Measurements from ENCODE around the gene MSH6. TPM values are rescaled to one million over a fixed set of nuclear protein-coding genes. Genes with fewer than 3 reads are reported as not detected.

Gene MSH6
- total and polyA plus RNA-seq, 2 of the 13 experiments (the other 11 are each of a cell fraction or from before 2014, with no cell fraction given): 20.8 to 113 TPM

DNA sequence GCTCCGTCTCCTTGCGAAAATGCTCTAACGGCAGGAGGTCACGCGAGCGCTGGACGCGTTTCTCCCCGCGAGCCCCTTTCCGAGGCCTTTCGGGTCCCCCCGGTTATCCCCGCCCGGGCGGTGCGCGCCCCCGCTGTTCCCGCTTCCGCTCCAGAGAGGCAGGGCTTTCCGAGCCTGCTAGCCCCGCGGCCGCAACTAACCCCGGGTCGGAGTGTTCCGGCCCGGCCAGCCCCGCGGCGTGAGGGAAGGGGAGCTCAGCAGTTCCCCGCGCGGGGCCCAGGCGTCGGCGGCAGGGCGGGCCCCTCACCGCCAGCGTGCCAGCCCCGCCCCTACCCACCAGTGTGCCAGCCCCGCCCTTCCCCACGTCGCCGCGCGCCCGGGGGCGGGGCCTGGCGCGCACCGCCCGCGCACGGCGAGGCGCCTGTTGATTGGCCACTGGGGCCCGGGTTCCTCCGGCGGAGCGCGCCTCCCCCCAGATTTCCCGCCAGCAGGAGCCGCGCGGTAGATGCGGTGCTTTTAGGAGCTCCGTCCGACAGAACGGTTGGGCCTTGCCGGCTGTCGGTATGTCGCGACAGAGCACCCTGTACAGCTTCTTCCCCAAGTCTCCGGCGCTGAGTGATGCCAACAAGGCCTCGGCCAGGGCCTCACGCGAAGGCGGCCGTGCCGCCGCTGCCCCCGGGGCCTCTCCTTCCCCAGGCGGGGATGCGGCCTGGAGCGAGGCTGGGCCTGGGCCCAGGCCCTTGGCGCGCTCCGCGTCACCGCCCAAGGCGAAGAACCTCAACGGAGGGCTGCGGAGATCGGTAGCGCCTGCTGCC is at the start of gene MSH6 (continued):
- TF ChIP-seq ZBTB37 (CRISPR knock-in tag; IDR thresholded peaks at IDR 0.05) (no peak), ZNF367 (CRISPR knock-in tag; IDR thresholded peaks at IDR 0.05; ENCODE audit: borderline replicate concordance) (peak; percentile 15; the same call in 1 of the 2 replicates), NCOR1 (IDR thresholded peaks at IDR 0.05; ENCODE audit: borderline replicate concordance, low read length) (no peak; the same call in 1 of the 2 replicates), ZNF761 (CRISPR knock-in tag; conservative IDR thresholded peaks at IDR 0.05) (no peak; the same call in 1 of the 2 replicates), SMAD3 (CRISPR knock-in tag; IDR thresholded peaks at IDR 0.05) (peak; percentile 36; the same call in 1 of the 2 replicates), ZNF3 (CRISPR knock-in tag; IDR thresholded peaks at IDR 0.05) (no peak), GLI4 (CRISPR knock-in tag; IDR thresholded peaks at IDR 0.05; ENCODE audit: borderline replicate concordance) (peak; percentile 73; the same call in 1 of the 2 replicates), ASH2L (IDR thresholded peaks at IDR 0.05; ENCODE audit: insufficient read length, low read depth, low read length) (peak; percentile 94), KLF12 (CRISPR knock-in tag; IDR thresholded peaks at IDR 0.05; ENCODE audit: borderline replicate concordance) (peak; percentile 92)
- TF ChIP-seq, protein P1, sequence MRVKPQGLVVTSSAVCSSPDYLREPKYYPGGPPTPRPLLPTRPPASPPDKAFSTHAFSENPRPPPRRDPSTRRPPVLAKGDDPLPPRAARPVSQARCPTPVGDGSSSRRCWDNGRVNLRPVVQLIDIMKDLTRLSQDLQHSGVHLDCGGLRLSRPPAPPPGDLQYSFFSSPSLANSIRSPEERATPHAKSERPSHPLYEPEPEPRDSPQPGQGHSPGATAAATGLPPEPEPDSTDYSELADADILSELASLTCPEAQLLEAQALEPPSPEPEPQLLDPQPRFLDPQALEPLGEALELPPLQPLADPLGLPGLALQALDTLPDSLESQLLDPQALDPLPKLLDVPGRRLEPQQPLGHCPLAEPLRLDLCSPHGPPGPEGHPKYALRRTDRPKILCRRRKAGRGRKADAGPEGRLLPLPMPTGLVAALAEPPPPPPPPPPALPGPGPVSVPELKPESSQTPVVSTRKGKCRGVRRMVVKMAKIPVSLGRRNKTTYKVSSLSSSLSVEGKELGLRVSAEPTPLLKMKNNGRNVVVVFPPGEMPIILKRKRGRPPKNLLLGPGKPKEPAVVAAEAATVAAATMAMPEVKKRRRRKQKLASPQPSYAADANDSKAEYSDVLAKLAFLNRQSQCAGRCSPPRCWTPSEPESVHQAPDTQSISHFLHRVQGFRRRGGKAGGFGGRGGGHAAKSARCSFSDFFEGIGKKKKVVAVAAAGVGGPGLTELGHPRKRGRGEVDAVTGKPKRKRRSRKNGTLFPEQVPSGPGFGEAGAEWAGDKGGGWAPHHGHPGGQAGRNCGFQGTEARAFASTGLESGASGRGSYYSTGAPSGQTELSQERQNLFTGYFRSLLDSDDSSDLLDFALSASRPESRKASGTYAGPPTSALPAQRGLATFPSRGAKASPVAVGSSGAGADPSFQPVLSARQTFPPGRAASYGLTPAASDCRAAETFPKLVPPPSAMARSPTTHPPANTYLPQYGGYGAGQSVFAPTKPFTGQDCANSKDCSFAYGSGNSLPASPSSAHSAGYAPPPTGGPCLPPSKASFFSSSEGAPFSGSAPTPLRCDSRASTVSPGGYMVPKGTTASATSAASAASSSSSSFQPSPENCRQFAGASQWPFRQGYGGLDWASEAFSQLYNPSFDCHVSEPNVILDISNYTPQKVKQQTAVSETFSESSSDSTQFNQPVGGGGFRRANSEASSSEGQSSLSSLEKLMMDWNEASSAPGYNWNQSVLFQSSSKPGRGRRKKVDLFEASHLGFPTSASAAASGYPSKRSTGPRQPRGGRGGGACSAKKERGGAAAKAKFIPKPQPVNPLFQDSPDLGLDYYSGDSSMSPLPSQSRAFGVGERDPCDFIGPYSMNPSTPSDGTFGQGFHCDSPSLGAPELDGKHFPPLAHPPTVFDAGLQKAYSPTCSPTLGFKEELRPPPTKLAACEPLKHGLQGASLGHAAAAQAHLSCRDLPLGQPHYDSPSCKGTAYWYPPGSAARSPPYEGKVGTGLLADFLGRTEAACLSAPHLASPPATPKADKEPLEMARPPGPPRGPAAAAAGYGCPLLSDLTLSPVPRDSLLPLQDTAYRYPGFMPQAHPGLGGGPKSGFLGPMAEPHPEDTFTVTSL (CRISPR knock-in tag; IDR thresholded peaks at IDR 0.05; ENCODE audit: borderline replicate concordance): peak; percentile 34; the same call in 1 of the 2 replicates
- TF ChIP-seq, protein P2, sequence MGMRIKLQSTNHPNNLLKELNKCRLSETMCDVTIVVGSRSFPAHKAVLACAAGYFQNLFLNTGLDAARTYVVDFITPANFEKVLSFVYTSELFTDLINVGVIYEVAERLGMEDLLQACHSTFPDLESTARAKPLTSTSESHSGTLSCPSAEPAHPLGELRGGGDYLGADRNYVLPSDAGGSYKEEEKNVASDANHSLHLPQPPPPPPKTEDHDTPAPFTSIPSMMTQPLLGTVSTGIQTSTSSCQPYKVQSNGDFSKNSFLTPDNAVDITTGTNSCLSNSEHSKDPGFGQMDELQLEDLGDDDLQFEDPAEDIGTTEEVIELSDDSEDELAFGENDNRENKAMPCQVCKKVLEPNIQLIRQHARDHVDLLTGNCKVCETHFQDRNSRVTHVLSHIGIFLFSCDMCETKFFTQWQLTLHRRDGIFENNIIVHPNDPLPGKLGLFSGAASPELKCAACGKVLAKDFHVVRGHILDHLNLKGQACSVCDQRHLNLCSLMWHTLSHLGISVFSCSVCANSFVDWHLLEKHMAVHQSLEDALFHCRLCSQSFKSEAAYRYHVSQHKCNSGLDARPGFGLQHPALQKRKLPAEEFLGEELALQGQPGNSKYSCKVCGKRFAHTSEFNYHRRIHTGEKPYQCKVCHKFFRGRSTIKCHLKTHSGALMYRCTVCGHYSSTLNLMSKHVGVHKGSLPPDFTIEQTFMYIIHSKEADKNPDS (CRISPR knock-in tag; IDR thresholded peaks at IDR 0.05): peak; percentile 78; the same call in 1 of the 2 replicates
- TF ChIP-seq, protein P3, sequence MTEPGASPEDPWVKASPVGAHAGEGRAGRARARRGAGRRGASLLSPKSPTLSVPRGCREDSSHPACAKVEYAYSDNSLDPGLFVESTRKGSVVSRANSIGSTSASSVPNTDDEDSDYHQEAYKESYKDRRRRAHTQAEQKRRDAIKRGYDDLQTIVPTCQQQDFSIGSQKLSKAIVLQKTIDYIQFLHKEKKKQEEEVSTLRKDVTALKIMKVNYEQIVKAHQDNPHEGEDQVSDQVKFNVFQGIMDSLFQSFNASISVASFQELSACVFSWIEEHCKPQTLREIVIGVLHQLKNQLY (CRISPR knock-in tag; IDR thresholded peaks at IDR 0.05): no peak
- TF ChIP-seq, protein P4, sequence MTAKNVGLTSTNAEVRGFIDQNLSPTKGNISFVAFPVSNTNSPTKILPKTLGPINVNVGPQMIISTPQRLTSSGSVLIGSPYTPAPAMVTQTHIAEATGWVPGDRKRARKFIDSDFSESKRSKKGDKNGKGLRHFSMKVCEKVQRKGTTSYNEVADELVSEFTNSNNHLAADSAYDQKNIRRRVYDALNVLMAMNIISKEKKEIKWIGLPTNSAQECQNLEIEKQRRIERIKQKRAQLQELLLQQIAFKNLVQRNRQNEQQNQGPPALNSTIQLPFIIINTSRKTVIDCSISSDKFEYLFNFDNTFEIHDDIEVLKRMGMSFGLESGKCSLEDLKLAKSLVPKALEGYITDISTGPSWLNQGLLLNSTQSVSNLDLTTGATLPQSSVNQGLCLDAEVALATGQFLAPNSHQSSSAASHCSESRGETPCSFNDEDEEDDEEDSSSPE (CRISPR knock-in tag; IDR thresholded peaks at IDR 0.05): peak; percentile 98
- TF ChIP-seq, protein P5, sequence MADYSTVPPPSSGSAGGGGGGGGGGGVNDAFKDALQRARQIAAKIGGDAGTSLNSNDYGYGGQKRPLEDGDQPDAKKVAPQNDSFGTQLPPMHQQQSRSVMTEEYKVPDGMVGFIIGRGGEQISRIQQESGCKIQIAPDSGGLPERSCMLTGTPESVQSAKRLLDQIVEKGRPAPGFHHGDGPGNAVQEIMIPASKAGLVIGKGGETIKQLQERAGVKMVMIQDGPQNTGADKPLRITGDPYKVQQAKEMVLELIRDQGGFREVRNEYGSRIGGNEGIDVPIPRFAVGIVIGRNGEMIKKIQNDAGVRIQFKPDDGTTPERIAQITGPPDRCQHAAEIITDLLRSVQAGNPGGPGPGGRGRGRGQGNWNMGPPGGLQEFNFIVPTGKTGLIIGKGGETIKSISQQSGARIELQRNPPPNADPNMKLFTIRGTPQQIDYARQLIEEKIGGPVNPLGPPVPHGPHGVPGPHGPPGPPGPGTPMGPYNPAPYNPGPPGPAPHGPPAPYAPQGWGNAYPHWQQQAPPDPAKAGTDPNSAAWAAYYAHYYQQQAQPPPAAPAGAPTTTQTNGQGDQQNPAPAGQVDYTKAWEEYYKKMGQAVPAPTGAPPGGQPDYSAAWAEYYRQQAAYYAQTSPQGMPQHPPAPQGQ (CRISPR knock-in tag; IDR thresholded peaks at IDR 0.05; ENCODE audit: borderline replicate concordance): no peak
